ENCODE data around the gene PPM1H. TPM values are rescaled to one million over a fixed set of nuclear protein-coding genes. Genes with fewer than 3 reads are reported as not detected.

PPM1H gene
- total and polyA plus RNA-seq, 2 of the 8 experiments (the other 6 are each of a cell fraction or from before 2014, with no cell fraction given) = 16.4 to 36.1 TPM

DNA sequence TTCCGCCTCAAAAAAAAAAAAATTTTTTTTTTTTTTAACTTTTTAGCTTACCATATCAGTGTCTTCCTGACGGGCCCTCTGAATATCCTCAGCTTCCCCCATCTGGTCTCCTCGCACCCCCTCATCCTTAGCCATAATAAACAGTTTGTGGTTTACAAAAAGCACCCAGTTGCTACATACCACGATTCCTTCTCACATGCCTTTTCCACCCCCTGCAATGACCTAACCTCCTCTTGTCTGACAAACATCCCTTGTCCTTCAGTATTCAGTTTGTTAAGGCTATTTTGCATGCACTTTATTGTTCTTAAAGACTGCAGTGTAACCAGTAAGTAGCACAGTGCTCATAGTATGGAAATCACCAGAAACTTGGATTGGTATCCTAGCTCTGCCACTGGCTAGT, 88.5 kb downstream of the PPM1H start:
- Histone ChIP-seq H3K4me1 (replicated peaks in 1 of 4; ENCODE audit: control insufficient read depth in 3 of 4, insufficient read depth in 4 of 4, low read length in 3 of 4) (peaks cover 0 to 18% (median 5%) of the 10 kb centered on the region in 4 experiments; a peak in 4 of 7 replicates), H4K91ac (replicated peaks; ENCODE audit: insufficient read length, low read length) (no peak overlapping the region), H3K4ac (replicated peaks; ENCODE audit: insufficient read length, low read depth, low read length) (no peak overlapping the region), H4K8ac (ENCODE audit: extremely low read depth, insufficient read depth, low read length) (no peak overlapping the region), H3K14ac (ENCODE audit: insufficient read length) (no peak overlapping the region), H4K20me1 (replicated peaks in 1 of 2; ENCODE audit: control insufficient read depth in 1 of 2, insufficient read depth in 2 of 2, low read length in 2 of 2) (no peaks in the 10 kb centered on the region), H2BK20ac (ENCODE audit: low read length) (no peak overlapping the region), H2BK120ac (replicated peaks; ENCODE audit: low read depth, low read length) (no peak overlapping the region), H3K56ac (replicated peaks; ENCODE audit: insufficient read length, low read depth, low read length) (no peak overlapping the region), H2AFZ (ENCODE audit: low read length) (no peak overlapping the region), H3K36me3 (ENCODE audit: control insufficient read depth in 2 of 4, insufficient read depth in 4 of 4, low read length in 3 of 4) (no peaks in the 10 kb centered on the region), H2AK5ac (ENCODE audit: low read depth, low read length) (no peak overlapping the region), H3K23ac (ENCODE audit: insufficient read length) (no peak overlapping the region), H3K27ac (ENCODE audit: low read depth, low read length) (no peak overlapping the region), H2BK15ac (ENCODE audit: low read length) (no peak overlapping the region), H3K18ac (ENCODE audit: extremely low read depth, low read length) (no peak overlapping the region), H3K23me2 (ENCODE audit: low read depth, low read length) (no peaks in the 10 kb centered on the region), H2BK12ac (ENCODE audit: low read depth, low read length) (no peak overlapping the region), H4K5ac (ENCODE audit: insufficient read length, low read depth, low read length) (no peak overlapping the region), H3K4me2 (ENCODE audit: insufficient read depth in 1 of 2, low read depth in 2 of 2, low read length in 2 of 2) (no peak overlapping the region), H3K4me3 (ENCODE audit: extremely low read depth in 1 of 4, insufficient read depth in 2 of 4, low read depth in 3 of 4, low read length in 4 of 4) (no peak overlapping the region), H2BK5ac (ENCODE audit: low read depth, low read length) (no peak overlapping the region), H3K79me2 (ENCODE audit: control insufficient read depth in 1 of 2, insufficient read depth in 2 of 2, low read length in 2 of 2) (peaks cover 0 to 26% of the 10 kb centered on the region in 2 experiments; a peak in 2 of 4 replicates), H3K27me3 (replicated peaks in 1 of 4; ENCODE audit: control insufficient read depth in 3 of 4, extremely low read depth in 1 of 4, insufficient read depth in 3 of 4, low read length in 3 of 4) (no peaks in the 10 kb centered on the region), H3K79me1 (ENCODE audit: low read depth, low read length) (no peaks in the 10 kb centered on the region), H3K9me3 (ENCODE audit: insufficient read depth in 2 of 2, low read depth in 1 of 2, low read length in 1 of 2) (no peaks in the 10 kb centered on the region), H3K9ac (replicated peaks in 1 of 4; ENCODE audit: extremely low read depth in 1 of 4, low read depth in 3 of 4, low read length in 3 of 4) (no peak overlapping the region)
- ChIA-PET POLR2A (ENCODE audit: partially characterized antibody) (no interaction called here), CTCF (ENCODE audit: partially characterized antibody) (interaction anchor here (0.7 to 1.9 kb wide), 3 partner anchors 9 to 142 kb away, joined by 3 to 6 read pairs (median 4); no protein-coding TSS in a partner anchor)
- no peak for TF ChIP-seq TBP (IDR thresholded peaks at IDR 0.05; ENCODE audit: low read depth, low read length)
- TF ChIP-seq CBX5 (IDR thresholded peaks at IDR 0.05; ENCODE audit: low read depth, low read length) = no peak
- TF ChIP-seq POLR2A (IDR thresholded peaks at IDR 0.05; ENCODE audit: control extremely low read depth in 1 of 2, low read depth in 2 of 2, low read length in 2 of 2) = no peak
- TF ChIP-seq PHF8 (conservative IDR thresholded peaks at IDR 0.05; ENCODE audit: low read depth, low read length) = no peak
- no peak for TF ChIP-seq CBX8 (IDR thresholded peaks at IDR 0.05; ENCODE audit: borderline replicate concordance, low read depth, low read length)
- TF ChIP-seq, protein P1, sequence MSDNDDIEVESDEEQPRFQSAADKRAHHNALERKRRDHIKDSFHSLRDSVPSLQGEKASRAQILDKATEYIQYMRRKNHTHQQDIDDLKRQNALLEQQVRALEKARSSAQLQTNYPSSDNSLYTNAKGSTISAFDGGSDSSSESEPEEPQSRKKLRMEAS (IDR thresholded peaks at IDR 0.05) = no peak
- no peak for TF ChIP-seq HDAC6 (IDR thresholded peaks at IDR 0.05; ENCODE audit: low read depth, low read length)
- no peak for TF ChIP-seq HDAC2 (IDR thresholded peaks at IDR 0.05; ENCODE audit: borderline replicate concordance in 1 of 2, low read depth in 2 of 2, low read length in 2 of 2)
- no peak for TF ChIP-seq GABPA (IDR thresholded peaks at IDR 0.05; ENCODE audit: borderline replicate concordance, insufficient read depth, low read length)
- no peak for TF ChIP-seq SP1 (IDR thresholded peaks at IDR 0.05; ENCODE audit: low read depth, low read length)
- no peak for TF ChIP-seq CHD1 (IDR thresholded peaks at IDR 0.05; ENCODE audit: low read depth, low read length)
- DNase-seq (ENCODE audit: low read depth in 1 of 2, low spot score in 2 of 2) (no peak), FAIRE-seq (no peak)
- WGBS, 2 experiments (ENCODE audit: extremely low coverage in 1 of 2, insufficient coverage in 1 of 2, insufficient read length in 1 of 2, insufficient replicate concordance in 2 of 2, low coverage in 1 of 2, low lambda C conversion rate in 2 of 2, missing lambda C conversion rate in 1 of 2) = 91% methylated on average over 4 of the region's 4 CpGs; no CpG with 5 or more reads in 1 of the 2 experiments
